ENCODE results near the gene ANO2.

ANO2 gene

DNA sequence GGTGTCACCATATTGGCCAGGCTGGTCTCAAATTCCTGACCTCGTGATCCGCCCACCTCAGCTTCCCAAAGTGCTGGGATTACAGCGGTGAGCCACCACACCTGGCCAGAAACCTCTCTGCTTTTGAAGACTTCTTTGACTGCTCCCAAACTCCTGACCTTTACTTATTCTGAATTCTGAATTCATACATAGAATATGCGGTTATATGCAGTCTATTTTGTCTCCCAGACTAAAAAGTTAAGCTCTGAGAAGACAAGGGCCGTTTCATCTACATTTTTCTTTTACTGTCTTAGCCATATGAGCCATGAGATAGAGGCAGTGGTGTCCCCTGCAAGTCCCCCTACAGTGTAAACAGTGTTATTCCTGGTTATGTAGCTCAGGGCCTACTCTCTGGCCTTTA, 333.9 kb downstream of the ANO2 start:
- DNase-seq: no peak

DNA sequence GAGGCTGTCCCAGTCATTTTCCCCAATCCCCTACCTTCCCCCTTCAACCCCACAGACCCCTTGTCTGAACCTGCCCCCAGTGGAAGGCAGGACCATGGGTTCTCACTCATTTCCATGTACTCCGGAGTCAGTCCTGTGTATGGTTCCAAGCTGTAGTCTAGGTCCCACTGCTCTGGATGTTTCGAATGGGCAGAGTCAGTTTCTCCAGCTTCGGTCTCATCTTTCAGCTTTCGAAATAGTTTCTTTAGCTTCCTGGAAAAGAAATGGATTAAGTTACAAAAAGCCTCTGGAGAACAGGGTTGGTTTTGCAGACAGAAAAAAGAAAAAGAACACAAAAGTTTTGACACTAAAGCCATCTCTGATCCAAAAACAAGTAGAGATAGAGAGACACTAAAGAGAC, 345.7 kb downstream of the ANO2 start:
- no peak for DNase-seq

DNA sequence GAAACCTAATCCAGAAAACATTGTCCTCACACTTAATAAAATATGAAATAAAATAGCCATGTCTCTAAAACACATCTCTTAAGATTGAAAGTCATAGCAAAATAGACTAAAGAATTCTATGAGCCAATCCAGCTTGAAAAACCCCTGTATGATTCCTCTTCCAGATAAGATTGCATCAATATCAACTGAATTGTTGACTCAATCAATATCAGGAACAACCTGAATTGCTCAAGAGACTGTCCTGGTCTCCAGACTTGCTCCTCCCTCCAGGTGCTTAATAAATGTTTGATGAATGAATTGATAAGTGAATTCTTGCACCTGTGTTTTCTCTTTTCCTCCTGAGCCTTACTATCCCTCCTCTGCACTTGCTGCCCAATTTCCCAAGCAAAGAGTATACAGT, 351.1 kb downstream of the ANO2 start:
- no peak for DNase-seq

DNA sequence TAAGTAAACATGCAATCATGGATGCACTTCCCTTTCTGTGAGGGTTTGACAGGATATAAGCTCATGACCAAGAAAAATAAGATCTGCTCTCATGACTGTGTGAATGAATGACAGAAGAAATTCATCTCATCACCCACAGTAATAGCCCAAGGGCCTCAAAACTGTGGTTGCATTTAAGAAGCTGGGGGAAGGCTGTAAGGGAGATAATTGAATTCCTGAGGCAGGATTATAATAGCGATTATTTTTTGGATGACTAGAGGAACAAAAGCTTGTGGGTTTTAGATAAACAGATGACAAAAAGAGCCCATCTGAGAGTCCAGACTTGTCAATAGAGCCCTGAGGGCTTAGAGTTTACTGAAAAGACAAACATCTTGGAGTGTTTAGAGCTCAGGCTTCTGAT, 352.0 kb downstream of the ANO2 start:
- no peak for DNase-seq

DNA sequence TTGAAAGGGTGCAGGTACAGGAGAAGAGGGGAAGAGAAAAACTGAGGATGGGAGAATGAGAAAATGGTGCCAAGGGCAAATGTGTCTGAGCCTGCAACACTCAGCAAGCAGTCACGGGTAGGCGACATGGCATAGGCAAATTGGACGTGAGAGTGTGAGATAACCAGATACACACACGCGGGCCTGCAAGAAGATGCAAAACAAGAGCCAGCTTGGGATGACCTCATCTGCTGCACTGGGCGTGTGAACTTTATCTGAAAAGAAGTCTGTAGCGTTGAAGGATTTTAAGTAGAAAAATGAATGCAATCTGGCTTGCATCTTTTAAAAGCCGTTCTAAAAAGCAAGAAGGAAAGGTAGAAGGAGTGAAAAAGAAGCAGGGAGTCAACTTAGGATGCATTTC, 352.7 kb downstream of the ANO2 start:
- DNase-seq: no peak

DNA sequence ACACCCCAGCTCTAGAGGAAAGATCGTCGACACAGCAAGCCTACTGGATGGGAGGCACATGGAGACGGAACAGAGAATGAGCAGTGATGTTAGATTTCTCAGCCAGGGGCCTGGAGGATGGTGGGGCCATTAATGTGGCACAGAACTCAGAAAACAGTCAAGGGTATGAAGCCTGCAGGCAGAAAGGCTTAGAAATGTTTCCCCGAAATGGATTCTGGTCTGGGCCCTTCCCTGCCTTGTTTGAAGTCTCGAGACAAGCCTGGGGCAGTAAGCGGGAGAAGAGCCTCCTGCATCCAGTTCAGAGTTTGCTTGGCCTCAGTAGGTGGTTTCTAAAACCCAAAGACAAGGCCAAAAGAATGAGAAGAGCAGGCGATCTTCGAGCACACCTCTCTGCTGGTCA, 354.7 kb downstream of the ANO2 start:
- no peak for DNase-seq

DNA sequence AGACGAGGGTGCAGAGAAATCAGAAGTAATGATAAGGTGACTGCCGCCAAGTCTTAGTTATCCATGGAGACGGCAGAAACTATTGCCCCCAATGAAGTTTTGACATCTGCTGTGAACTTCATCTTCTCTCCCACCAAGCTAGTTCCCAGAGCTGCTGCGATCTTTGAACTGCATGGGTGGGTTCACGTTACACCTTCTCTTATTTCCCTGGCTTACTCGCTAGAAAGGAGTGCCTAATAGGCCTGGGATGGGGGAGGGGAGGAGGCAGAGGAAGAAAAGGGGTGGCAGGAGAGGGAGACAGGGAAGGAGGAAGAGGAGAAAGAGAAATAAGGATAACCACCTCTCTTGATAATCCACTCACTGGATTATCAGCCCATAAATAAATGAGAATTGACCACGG, 356.0 kb downstream of the ANO2 start:
- no peak for DNase-seq

DNA sequence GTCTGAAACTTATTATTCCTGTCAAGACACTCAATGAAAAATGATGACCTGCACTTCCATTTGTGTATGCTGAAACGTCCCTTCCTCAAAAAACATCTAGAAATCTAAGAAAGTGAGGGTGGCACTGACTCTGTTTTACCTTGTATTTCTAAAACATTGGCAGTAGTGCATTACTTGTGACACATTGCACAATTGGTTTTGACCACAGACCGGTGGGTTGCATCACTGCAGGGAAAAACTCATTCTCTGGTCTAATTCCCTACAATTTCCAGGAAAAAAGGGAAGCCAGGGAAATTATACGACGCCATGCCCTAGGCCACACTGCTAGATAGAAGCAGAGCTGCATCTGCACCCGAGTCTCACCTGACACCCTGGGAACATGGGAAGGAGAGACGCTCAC, 356.5 kb downstream of the ANO2 start:
- DNase-seq: no peak

DNA sequence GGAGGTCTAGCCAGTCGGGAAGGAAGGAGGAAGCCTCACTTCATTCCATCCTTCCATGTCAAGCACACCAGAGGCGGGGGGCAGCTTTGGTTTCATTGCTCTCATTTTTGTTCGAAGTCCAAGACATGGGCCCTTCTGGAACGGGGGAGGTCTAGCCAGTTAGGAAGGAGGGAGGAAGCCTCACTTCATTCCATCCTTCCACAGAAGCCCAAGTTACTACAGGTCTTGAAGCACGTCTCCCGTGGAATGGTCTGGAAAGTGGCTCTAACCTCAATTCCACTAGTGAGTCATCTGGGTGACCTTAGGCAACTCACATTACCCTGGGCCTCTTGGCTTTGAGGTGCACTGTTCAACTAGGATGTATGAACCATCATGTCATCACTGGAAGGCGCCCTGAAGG, 356.9 kb downstream of the ANO2 start:
- DNase-seq: no peak

DNA sequence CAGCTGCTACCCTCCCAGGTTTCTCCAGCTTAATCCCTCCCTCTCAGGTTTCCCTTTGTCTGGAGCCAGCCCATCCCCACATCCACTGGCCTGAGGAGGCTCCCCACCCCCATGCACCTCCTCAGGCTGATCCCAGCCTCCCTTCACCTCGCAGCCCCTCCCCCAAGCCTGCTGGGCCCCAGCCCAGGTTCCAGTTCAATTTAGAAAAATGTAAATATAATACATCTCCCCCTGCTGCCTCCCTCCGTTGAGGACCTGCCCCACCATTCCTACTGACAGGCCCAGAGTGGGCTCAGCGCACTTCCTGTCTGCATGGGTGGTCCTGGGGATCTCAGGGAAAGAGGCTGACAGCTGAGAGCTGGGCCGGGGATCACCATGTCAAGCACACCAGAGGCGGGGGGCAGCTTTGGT, 357.3 kb downstream of the ANO2 start:
- DNase-seq: no peak

DNA sequence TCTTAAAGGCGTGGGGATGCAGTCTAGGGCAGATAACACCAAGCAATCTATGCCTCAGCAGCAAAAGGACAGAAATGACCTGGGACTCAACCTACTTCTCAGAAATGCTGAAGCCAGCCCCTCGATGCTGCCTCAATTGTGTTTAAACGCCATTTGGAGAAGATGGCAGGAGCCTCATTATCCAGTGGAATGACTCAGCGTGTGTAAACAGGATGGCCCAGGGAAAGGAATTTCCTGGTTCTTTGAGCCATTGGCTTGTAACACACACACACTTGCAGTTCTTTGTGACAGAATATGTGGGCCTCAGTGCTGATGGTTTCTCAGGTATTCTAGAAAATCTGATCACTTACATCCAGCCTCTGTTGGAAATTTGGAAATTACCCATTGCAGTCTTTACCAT, 358.9 kb downstream of the ANO2 start:
- no peak for DNase-seq

DNA sequence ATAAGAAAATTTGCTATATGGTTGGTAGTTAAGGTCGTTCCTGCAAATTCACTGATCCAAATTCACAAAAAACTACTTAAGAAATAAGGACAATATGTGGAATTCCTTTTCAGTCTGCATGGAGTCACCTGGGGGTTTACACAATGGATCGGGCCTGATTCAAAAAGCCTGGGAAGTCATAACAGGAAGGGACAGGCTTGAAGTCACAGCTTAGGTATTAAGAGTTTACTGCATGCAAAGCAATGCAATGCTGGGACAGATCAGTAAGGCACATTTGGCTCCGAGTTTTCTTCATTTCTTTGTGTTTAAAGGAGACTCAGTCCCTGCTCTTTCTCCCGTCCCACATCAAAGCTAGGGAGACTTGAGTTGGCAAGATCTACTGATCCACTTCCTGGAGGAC, 359.9 kb downstream of the ANO2 start:
- DNase-seq: no peak

DNA sequence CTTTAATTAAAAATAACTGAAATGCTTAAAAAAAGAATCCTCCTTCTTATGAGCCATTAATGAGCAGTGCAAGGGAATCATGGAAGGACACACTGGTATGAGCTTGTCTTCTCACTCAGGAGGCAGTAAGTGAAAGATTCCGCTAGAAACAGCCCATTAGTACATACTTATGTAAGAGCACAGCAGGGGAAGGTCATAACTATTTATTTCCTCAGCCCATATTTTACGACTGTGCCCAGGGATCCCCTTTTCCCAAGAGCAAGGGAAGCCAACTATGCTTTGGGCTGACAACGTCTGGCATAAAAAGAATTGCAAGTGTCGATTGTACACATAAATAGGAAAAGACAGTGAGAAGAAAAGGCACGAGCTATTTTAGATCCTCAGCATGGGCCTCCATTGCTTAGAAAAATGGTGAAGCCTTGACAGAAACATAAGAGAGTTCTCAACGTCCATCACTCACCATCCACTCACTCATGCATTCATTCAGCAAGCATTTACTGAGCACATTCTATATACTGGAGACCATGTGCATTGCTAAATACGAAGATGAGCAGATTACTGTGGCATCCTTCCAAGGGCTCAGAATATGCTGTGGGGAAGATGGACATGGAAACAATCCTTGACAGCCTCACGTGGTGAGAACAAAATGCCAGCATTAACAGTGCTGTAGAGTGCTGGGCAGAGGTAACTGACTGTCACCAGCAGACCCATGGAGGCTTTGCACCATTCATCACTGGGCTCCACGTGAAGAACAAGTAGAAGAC, 360.5 kb downstream of the ANO2 start:
- DNase-seq: no peak

DNA sequence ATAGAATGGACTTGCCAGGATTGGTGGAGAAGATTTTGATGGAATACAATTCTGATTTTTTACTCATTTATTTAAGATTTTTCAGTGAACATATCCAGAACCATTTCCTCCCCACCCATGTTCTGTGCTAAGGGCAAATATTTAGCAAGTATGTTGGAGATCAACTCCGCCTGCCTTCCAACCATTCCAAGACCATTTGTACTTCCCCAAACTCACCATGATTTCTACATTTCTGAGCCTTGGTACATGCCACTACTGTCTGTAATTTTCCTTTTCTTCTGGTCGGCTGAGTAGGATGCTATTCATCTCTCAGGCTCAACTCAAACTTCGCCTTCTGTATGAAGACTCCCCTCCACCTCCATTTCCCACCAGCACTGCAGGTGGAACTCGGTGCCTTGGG, 362.5 kb downstream of the ANO2 start:
- no peak for DNase-seq

DNA sequence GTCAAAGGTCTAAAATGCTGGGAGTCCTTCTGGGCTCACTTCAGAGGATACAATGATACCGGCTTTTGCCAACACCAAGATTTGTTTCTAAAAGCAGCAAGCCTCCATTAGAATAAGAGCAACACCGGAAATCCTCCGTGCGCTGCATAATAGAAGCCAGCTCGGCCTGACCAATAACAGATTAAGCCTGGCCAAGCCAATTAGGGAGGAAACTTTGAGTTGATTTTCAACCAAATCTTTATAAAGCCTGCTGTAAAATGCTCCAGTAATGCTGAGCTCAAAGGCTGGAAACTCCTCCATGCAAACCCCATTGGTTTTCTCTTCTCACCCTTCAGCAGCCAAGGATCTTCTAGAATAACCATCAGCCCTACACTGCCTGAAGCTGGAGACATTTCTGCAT, 363.0 kb downstream of the ANO2 start:
- DNase-seq: no peak

DNA sequence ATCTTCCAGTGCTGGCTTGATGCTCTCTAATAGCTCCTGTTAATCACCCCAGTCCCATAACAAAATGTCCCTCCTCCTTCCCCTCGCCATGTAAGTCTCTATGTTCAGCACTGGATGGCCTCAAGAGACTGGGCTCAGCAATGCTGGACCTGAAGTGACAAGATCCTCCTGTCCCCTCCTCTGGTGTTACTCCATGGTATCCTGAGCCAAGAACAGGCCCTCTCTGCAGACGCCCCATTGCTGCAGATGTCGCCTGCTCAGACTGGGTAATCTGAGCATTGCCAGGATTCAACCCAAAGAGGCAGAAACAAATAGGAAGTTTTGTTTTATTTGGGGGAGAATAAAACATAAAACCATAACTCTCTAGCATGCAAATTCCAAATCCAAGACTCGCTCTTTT, 363.4 kb downstream of the ANO2 start:
- DNase-seq: no peak

DNA sequence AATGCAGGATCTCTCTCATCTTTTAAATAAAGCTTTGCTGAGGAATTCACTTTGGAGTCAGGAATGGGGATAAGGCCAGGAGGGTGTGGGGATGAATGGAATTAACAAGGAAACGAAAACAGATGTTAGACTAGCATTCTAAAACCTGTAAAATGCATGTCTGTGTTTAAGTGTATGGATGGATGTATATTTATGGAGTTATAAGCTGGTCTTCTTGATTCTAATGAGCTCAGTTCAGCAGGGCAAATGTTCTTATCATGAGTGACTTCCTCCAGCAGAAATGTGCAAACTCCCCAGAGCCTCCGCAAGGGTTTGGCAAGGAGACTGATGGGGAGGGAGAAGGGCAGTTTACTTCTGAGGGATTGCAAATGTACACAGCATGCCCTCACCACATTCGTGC, 364.0 kb downstream of the ANO2 start:
- no peak for DNase-seq

DNA sequence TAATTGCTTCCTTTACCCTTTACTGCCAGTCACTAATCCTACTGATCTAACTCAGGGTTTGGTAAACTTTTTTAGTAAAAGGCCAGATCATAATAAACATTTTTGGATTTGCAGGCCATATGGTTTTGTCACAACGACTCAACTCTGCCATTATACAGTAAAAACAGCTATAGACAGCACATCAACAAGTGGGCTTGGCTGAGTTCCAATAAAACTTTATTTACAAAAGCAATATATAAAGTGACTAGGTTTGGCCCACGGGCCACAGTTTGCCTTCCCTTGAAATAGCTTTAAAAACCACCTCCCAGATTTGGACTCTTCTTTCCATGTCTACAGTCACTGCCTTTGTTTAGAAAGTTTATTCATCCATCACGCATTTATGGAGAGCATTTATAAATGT, 366.3 kb downstream of the ANO2 start:
- DNase-seq: no peak

DNA sequence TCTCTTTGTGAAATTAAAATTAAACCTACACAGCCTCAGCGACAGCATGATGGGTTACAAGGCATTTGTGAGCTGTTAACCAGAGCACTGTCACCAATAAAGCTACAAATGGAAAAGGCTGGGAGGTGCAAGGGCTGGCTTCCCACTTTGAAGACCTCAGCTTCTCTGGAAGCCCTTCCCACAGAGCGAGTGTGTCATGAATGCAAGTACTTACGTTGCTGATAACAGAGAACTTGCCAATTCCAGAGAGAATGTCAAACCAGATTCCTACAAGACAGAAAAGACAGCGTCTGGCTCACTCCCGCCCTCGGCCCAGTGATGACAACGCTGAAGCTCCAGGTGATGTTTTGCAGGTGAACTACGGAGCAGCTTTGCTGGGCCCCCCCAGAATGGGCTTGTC, 367.3 kb downstream of the ANO2 start:
- no peak for DNase-seq

DNA sequence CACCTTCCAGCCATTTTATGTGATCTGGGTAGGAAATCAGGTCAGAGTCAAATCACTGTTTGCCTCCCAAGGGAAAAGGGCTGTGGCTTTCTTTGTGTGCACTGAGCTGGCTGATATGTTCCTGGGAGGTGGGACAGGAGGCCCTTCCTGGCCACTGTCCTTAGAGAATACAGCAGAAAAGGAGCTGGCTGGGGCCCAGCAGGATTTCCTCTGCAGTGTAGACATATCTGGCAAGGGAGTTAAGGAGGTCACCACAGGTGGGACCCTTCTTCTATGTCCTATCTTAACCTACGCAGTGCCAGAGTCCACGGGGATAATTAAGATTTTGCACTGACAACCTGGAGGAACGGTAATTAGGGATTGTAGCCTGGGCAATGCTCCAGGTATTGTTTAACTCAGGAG, 367.8 kb downstream of the ANO2 start:
- no peak for DNase-seq

DNA sequence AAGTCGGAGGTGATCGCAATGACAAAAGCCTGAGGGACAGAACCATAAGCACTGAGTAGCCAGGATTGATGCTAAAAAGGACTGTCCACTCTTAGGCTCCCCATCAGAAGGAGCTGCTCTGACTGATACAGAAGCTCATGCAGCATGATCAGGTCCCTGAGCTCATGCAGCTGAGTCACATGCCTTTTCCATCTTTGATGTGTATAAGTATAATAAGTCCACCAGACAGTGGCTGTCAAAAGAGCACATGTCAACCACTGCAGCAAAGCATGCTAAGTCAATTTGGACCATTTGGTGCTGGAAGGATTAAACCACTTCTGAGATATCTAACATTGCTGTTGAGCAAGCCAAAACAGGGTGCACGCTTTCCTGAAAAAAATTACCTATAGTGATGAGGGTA, 369.1 kb downstream of the ANO2 start:
- DNase-seq: no peak

DNA sequence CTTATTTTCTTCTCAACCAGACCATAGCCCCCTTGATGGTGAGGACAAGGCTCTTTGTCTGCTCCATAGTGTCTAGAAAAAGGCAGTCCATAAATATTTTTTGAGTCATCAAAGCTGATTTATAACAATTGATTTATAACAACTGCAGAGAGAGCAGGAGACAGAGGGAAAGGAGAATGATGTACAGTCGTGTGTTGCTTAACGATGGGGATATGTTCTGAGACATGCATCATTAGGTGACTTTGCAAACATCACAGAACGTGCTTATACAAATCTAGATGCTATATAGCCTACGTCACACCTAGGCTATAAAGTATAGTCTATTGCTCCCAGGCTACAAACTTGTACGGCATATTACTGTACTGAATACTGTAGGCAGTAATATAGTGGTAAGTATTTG, 369.8 kb downstream of the ANO2 start:
- no peak for DNase-seq

DNA sequence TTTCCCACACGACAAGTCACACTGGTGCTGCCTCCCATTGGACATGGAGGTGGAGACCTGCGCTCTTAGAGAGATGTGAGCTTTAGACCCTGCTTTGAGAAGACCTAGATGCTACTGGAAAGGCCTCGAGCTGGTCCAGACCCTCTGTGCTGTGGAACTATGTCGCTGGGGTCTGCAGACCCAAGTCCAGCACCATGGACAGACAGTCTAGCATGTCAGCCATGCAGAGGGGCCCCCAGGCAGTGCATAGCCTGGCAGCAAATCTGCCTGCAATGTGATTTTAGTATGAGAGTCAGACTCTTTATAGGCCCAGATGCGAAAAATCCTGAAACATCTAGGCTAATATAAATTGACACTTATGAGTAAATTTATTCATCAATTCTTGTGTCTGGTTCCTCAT, 371.7 kb downstream of the ANO2 start:
- no peak for DNase-seq

DNA sequence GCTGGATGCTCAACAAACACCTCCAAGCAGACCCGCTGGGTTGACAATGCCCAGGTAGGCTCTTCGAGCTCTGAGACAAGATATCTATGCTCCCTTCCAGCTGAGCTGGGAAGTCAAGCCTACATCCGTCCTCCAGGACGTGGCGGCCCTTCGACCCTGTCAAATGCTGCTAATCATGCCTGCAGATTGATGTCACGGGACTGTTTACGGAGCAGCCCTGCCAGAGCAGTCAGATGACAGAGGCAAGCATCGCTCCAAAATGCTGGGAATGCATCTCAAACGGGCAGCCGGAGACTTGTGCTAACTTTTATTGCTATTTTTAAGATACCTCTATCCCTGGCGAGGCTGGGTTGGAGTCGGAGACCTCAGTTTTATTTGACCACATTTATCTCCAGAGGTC, 373.9 kb downstream of the ANO2 start:
- DNase-seq: no peak

DNA sequence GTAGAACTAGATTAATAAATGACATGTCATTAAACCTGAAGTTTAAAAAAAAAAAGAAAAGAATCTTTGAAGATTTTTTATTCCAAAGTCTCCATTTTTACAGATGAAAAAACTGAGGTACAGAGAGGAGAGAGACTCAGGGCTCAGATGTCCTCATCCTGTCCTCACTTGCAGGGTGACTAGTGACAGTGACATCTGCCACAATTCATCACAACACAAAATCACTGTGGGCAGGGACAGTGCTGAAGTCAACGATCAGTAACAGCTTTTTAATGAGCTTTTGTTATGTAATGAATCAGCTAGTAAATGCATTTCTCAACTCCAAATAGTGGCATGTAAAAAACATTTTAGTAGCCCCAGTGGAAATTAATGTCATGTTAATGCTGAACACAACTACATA, 374.6 kb downstream of the ANO2 start:
- DNase-seq: no peak
